ENCODE results near the gene SNTG2.

SNTG2 gene

GRCh38 chr2:1257334-1257733 is 306.7 kb downstream of the SNTG2 start:
- Histone ChIP-seq H3K27me3 (ENCODE audit: insufficient read depth, low read depth, severe bottlenecking) (no peaks in the 10 kb centered on the region), H3K9me3 (ENCODE audit: severe bottlenecking) (no peaks in the 10 kb centered on the region), H3K36me3 (no peaks in the 10 kb centered on the region)

GRCh38 chr2:1259746-1260145 is 309.1 kb downstream of the SNTG2 start:
- no peak overlapping the region for H3K27ac ChIP-seq
- no peaks in the 10 kb centered on the region for H3K36me3 ChIP-seq
- no peaks in the 10 kb centered on the region for H3K27me3 ChIP-seq (ENCODE audit: insufficient read depth, low read depth, severe bottlenecking)
- H3K4me3 ChIP-seq (ENCODE audit: low read depth, low read length) = no peak overlapping the region
- no peak for DNase-seq
- no peaks in the 10 kb centered on the region for H3K9me3 ChIP-seq (ENCODE audit: severe bottlenecking)
- TF ChIP-seq CTCF (IDR thresholded peaks at IDR 0.05; ENCODE audit: low read depth, low read length) = no peak

More at GRCh38 chr2:1257334-1257733, 306.7 kb downstream of the SNTG2 start:
- TF ChIP-seq CTCF (IDR thresholded peaks at IDR 0.05; ENCODE audit: low read depth, low read length) = no peak
- H3K27ac ChIP-seq = no peak overlapping the region
- H3K4me3 ChIP-seq (ENCODE audit: low read depth, low read length) = no peak overlapping the region
- no peak for DNase-seq

- Histone ChIP-seq H3K9me3 (ENCODE audit: severe bottlenecking) (no peaks in the 10 kb centered on the region), H3K27ac (no peak overlapping the region), H3K4me3 (ENCODE audit: low read depth, low read length) (no peak overlapping the region), H3K36me3 (no peaks in the 10 kb centered on the region), H3K27me3 (ENCODE audit: insufficient read depth, low read depth, severe bottlenecking) (no peaks in the 10 kb centered on the region)
- TF ChIP-seq CTCF (IDR thresholded peaks at IDR 0.05; ENCODE audit: low read depth, low read length) = no peak
- no peak for DNase-seq
These were observed 312.0 kb downstream of the SNTG2 start for GRCh38 chr2:1262609-1263008.

- no peaks in the 10 kb centered on the region for H3K9me3 ChIP-seq (ENCODE audit: severe bottlenecking)
- no peak overlapping the region for H3K27ac ChIP-seq
- H3K36me3 ChIP-seq = no peaks in the 10 kb centered on the region
- TF ChIP-seq CTCF (IDR thresholded peaks at IDR 0.05; ENCODE audit: low read depth, low read length) = no peak
- H3K4me3 ChIP-seq (ENCODE audit: low read depth, low read length) = no peak overlapping the region
- no peak for DNase-seq
- no peaks in the 10 kb centered on the region for H3K27me3 ChIP-seq (ENCODE audit: insufficient read depth, low read depth, severe bottlenecking)
These were observed 314.8 kb downstream of the SNTG2 start for GRCh38 chr2:1265454-1265853.

GRCh38 chr2:1266351-1266750 is 315.7 kb downstream of the SNTG2 start:
- Histone ChIP-seq H3K4me3 (ENCODE audit: low read depth, low read length) (no peak overlapping the region), H3K27ac (no peak overlapping the region), H3K36me3 (no peaks in the 10 kb centered on the region), H3K27me3 (ENCODE audit: insufficient read depth, low read depth, severe bottlenecking) (no peaks in the 10 kb centered on the region), H3K9me3 (ENCODE audit: severe bottlenecking) (no peaks in the 10 kb centered on the region)
- no peak for DNase-seq
- TF ChIP-seq CTCF (IDR thresholded peaks at IDR 0.05; ENCODE audit: low read depth, low read length) = no peak

GRCh38 chr2:1268034-1268433 is 317.4 kb downstream of the SNTG2 start:
- no peak for DNase-seq
- Histone ChIP-seq H3K27me3 (ENCODE audit: insufficient read depth, low read depth, severe bottlenecking) (no peaks in the 10 kb centered on the region), H3K36me3 (no peaks in the 10 kb centered on the region), H3K4me3 (ENCODE audit: low read depth, low read length) (no peak overlapping the region), H3K9me3 (ENCODE audit: severe bottlenecking) (no peaks in the 10 kb centered on the region), H3K27ac (no peak overlapping the region)
- no peak for TF ChIP-seq CTCF (IDR thresholded peaks at IDR 0.05; ENCODE audit: low read depth, low read length)

Measured in WERI-Rb-1 (cell line).